HG02798 (cell line): ENCODE measurements around the gene ETS1.
A peak's percentile ranks its signal among the peaks of the same experiment; 100 is the strongest.

Experiments used
- ATAC-seq: cut with Tn5 transposase; IDR thresholded peaks from one replicate; pipeline ENCODE4 v1.9.1; 2021; ENCODE audit warnings: mild to moderate bottlenecking; ENCODE audit not compliant: unreplicated experiment, poor library complexity

Gene ETS1

DNA sequence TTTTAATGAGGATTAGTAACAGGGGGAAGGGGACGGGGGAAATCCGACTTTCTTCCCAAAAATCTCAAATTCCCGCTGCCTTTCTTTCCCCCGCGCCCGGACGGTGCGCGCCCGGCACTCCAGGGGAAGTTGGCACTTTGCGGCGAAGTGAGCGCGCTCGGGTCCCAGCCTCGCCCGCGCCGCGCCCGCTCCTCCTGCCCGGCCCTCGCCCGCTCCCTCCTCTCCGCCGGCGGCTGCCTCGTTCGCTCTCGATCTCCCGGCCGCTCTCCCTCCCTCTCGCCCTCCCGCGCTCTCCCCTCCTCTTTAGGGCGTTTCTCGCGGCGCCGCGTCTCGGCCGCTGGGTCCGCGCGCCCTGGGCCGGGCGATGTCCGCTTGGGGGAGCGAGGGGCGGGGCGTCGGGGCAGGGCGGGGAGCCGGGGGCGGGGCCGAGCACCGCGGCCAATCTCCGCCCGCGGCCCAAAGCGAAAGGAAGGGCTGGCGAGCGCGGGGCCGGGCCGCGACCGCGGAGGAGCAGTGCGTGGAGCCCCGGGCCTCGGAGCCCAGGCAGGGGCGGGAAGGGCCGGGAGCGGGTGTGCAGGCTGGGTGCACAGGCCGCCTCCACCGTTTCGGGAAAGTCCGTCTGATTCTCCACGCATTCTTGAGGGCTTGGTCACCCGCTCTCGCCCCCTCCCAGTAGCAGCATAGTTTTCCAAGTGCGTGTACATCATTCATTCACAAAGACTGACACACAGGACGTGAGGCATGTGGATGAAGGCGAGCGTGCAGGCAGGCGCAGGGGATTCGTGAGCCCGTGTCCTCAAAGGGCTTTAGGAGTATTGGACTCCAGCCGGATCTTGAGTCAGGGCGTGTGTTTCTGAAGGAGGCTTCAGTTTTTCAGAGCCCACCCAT is 65.1 kb downstream of the ETS1 start:
- ATAC-seq: peak; percentile 88

DNA sequence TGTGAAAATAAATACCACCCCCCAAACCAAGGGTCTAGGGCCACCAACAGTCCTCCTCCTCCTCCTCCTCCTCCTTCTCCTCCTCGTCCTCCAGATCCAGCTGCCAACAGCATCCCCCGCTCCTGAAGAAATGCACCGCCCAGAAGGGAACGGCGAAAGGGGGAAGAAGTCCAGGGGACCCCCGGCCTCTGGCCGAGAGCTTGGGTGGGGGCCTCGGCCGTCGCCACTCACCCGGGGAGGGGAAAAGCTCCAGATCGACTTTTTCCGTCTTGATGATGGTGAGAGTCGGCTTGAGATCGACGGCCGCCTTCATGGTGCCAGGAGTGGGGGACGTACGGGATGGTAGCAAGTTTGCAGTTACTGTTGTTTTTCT is 65.7 kb downstream of the ETS1 start:
- ATAC-seq: no peak

DNA sequence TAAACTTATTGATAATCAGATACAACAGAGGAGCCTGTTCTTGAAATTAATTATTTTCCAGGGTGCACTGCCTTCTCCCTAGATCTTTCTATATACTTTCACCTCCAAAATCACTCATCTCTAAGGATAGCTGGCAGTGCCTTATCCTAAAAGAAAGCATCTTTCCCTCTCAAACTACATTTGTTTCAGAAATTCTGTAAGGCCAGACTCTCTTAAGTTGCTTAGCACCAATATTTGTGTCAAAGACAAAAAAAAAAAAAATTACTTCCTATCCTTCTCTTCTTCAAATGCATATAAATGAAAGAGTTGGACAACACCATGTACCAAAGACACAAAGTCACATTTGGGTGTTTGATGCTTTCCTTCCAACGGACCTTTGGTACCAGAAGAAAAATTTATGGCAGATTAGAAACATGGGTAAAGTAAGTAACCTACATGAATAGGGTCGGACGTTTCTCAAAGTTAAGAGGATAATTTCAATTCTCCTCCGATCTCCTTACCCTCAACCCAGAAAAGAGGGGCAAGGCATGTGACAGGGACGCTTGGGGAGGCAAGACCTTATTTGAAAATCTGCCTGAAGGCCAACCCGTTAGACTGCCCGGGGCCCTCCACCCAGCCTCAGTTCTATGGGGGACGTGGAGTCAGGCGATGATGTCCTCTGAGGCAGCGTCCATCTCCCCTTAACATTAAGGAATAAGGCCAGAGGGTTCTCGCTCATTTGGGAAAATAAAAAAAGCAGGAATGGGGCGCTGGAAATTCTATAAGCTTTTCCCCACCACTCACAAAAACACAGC is 66.3 kb downstream of the ETS1 start:
- ATAC-seq: no peak

DNA sequence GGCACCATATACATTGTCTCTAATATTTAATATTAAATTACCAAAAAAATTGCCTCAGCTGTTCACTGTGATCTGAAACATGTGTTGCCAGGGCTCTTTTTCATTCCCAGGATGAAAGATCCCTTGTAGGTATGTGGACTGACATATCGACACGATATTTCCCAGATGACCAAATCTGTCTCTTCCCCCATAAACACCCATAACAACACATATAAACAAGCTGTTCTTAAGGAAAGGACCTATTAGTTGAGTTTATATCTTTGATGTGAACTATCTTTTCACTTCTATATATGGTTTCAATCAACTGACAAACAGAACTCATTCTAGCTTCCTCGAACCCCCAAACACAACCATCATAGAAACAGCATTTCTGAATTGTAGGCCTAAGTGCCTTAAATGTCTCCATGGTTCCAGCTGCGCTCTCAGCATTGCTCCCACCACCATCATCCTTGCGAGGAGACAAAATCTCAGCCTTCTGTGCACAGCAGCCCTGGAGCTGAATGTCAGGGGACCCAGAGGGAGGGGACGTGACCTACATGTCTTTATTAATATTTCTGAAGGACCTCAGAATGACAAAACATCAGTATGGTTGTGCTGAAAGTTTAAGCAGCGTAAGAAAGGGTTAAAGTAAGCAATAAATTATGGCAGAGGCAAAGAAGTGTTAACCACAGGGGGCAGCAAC is 67.0 kb downstream of the ETS1 start:
- no peak for ATAC-seq

DNA sequence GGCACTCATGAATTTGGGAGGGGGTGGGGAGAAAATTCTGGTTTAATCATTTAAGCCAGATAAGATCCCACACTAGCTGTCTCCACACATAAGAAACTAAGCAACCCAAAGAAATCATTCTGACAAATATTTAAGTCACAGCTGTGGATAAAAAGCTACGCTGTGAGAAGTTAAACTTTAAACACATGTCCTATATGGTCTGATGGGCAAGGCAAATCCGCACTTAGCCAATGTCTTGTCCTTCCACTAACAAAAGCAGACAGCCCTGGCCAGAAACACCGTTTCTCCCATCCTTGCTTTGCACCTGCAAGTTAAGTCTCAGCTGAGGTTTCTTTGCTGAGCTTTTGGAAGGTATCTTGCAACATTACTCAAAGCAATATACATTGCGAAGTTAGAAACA is 68.0 kb downstream of the ETS1 start:
- no peak for ATAC-seq

DNA sequence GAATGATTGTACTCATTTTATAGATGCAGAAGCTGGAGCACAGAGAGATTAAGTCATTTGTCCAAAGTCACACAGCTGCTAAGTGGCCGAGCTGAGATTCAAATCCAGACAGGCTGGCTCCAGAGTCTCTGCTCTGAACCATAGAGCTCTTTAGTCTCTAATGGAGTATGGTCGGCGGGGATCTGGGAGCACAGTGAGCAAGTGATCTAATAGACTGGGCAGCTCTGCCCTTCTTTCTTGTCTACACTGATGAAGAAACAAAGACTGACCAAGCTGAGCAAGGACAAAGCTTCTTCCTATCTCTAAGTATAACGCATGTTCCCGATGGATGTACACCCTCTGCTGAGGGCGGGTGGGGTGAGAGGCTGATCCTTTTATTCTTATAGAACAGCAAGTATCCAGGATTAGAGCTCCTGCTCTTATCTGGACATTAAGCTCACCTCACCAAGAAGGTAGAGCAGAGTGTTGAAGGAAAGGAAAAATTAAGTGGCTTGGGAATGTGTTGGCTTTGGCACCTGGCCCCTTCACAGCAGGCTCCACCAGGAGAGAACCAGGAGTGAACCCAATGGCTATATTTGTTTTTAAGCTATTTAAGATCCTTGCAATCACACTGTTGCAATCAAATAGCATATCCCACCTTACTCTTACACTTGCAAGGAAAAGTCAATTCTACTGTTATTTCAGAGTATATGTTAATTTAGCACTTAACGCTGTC is 68.7 kb downstream of the ETS1 start:
- ATAC-seq: no peak

DNA sequence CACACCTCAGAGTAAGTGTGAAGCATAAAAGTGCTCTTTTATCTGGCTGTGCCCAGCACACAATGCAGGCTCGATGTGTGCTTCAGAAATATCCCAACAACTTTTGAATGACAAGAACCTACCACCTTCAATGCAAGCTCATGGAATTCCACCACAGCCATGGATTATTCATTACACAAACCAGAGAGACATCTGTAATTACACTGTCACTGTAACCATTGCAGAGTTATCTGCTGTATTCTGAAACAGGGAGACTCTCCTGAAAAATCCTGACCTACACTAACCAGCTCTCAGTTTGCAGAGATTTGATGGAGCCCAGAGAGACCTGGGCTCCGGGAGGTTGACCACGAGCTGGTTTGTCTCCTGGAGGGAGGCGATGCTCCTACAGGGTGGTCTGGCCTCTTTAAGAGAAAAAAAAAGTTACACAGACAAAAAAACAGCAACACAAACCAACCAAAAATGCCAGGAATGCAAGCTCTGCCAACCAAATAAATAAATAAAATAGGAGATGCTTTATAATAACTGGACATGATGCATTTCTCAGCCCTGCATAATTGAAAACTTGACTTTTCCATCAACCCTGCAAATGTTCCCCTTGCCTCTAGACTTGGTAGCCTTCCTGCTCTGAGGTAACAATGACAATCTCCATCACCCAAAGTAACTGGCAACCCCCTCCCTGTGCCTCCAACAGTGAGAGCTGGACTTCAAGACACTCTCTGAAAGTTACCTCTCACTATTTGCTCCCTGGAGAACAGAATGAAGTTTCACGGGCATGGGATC is 69.7 kb downstream of the ETS1 start:
- ATAC-seq: no peak

DNA sequence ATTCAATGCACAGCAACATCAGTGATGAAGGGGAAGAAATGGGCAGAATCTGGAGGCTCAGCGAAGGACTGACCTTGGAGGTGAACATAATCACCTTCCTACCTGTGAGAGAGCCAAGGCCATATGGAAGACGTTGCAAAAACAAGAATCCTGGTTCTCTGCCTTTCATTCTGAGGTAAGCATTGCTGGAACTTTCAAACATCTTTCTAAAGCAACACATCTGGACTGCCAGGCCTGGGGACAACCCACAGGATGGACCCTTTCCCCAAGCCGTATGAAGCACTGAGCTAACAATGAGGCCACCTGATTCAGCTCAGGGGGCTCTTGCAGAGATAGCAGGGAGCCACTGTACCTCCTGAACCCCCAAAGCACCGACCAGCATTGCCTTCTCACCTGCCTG is 70.5 kb downstream of the ETS1 start:
- no peak for ATAC-seq

DNA sequence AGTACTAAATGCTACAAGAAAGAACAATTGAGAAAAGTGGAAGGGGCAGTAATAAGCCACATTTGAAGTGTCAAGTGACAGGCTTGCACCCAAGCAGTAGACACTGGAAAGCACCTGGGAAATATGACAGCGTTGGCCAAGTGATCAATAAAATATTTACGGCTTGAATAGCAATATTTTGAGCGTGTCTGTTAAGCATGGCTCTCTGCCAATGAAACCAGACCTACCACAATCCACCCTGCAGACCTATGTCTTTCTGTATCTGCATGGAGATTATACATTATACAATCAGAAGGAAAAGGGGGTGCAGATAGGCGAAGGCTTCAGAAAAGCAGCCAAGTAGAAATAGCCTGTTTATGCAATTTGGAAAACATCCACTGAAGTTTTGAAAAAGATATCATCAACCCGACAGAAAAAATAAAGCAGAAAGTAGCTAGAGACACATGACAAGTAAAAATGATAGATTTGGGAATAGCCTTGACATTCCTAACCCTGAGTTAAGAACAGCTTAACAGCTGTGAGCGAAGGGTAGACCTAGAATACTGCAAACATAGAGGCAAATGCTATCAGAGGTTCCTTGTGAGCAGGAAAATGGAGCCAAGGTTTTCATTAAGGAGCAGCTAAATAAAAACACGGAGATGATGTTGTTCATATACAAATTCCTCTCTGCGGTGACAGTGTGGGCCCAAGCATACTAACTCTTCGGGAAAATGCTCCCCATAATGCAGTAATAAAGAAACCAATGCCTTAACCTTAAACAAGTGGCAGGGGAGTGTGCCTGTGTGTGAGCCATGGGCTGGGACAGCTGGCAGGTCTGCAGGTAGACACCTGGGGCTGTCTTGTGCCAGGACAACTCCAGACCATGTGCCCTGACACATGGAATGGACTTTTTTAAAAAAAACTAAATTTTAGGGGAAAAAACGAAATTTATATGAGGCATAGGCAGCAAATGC is 71.3 kb downstream of the ETS1 start:
- ATAC-seq: no peak

DNA sequence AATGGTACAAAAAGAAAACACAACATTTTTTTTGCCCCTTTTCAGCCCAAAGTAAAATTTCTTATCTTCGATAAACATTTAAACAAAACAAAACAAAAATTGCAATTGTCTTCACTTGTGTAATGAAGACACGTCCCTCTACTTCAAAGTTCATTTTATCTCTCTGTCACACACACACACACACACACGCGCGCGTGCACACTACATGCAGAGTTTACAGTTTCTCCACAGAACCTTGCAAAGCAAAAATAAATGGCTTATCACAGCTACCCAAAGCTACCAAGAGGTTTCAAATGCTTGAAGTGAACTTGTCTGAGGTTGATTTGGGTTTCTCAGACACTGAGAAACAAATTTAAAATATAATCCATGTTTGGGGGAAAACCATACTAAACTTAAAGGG is 72.3 kb downstream of the ETS1 start:
- ATAC-seq: no peak

DNA sequence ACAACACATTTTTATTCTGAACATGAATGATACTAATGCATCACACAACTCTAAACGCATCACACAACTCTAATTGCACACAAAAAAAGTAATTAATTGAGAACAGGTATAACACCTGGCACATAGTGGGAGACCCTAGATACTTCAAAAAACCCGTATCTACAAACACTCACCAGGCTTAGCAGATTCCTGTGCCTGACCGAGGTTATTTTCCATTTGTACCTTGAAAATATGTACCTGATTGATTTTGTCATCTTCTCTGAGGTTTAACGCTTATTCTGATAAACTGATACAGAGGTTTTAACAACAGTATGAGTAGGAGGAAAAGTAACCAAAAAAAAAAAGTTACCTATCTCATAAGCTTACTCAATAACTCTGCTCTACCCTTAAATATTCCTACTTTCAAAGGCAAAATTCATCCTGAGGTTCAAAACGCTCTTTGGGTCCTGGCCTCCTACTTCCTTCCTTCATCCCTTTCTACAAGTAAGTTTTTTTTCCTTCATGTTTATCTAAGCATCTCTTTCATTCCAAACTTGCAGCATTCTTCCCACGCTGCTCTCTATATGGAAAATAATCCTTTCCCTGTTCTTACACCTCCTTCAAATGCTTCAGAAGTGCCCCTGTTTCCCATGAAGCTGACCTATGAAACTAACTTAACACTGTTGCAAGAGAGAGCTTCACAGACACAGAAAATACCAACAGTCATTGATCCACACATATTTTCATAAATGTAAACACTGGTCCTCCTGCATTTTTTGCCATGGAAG is 73.3 kb downstream of the ETS1 start:
- no peak for ATAC-seq

DNA sequence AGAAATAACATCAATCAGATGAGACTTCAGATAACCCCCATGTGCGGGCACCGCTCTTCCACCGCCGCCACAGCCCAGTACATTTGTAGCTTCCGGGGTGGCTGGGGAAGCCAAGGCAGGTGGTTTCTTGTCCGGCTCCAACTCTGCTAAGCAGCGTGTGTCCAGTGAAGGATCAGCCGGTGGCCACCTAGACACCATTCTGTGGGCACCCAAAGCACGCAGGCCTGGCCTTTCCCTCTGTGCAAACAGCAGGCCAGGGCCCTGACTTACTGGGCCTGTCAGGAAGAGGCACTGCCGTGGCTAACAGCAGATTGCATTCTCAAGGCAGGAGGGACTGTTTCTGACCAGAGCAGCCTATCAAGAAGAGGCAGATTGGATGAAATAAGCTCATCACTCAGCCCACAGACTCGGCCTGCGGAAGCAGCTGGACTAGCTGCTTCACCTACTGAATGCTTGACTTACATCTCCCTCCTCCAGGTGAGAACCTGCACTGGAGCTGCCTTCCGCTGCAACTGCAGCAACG is 74.8 kb downstream of the ETS1 start:
- no peak for ATAC-seq

DNA sequence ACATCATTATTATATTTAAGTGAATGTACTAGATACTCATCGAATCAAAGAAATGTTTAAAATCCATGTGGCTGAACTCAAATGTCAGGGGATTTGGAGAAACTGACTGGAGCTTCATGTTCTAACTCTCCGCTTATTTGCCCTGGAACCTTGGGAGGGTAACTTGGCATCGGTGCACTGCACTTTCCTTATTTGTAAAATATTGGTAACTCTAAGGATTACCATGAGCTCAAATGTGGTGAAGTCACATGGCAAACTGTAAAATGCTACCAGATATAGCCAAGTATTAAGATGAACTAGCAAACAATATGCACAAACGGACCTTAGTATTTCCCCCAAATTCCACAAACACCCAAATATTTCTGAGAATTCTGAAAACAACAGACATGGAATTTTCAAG is 75.6 kb downstream of the ETS1 start:
- ATAC-seq: no peak

DNA sequence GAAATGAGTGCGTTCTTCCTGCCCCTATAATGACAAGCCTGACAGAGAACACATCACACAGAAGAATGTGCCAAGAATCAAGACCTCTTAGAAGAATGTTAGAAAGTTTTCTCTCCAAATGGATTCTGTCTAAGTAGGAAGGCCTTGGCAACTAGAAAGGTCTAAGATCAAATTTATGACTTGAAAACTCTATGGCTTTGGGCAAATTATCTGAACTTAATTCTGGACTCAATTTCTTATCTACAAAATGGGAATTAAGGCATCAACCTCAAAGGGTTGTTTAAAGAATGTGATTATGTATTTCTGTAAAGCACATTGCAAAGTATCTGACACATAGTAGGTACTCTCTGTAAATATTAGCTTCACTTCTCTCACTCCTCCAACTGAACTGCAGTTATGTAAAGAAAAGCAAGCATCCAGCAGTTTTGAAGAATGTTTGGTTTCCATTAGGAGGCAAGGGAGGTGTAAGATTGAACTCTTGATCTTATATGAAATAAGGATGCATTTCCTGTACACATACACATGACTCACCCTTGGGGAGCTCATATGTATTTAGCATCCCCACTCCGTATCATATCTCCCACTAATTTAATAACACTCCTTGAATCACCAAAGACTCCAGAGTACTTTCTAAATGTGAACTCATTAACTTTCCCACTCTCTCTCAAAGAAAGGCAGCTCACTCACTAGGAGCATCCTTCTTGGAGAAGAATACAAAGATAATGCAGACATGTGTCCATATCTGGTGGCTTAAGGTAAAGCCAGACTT is 77.6 kb downstream of the ETS1 start:
- no peak for ATAC-seq

DNA sequence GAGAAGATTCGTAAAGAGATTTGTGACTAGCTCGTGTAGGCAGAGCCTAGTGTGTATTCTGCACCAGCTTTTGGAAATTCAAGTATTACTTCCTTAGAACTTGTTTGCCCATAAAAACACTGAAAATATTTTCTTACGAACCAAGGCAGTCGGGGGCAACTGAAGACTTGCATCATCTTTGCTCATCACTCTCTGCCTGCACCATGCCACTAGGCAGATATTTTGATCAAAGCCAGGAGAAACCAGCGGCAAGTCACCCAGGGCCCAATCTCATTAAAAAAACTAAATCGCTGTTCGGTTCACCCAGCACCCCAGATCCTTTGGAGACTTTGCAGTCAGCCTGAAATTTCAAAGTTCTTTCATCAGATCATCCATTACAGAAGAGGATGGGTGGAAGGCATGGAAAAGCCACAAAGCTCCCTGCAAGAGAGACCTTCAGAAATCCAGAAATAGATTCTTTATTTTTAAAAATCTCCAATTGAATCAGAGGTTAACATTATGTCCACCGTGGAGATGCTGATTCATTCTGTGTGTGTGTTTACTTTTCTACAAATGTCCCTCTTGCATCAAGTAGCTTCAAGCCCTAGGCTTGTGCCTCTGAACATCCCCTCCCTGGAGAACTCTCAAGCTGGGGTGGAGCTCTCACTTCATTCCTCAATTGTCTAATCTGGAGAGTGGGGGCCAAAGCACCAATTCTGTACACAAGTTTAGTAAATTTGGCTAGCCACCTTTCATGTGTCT is 78.4 kb downstream of the ETS1 start:
- ATAC-seq: no peak

DNA sequence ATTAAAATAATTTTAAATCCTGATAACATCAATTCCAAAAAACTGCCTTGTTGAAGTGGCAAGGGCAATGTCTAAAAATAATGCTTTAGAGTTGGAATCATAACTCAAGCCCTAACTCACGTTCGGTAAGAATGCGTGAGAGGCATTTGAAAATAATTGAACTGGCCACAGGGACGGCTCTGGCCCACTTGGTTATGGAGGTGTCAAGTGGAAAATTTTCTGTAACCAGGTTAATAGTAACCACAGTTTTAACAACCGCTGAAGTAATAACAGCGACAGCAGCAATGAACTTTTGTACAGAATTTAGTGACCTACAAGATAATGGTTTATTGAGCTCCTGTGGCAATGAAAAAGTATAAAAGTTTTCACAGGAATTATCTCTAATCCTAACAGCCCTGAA is 79.4 kb downstream of the ETS1 start:
- no peak for ATAC-seq
